Suprapubic skin (tissue), 4 donors: ENCODE measurements around the gene FAF1. TPM values are rescaled to one million over a fixed set of nuclear protein-coding genes. Genes with fewer than 3 reads are reported as not detected.

Source experiments
- DNase-seq, 2 donors: peaks; one replicate each; pipeline ENCODE4 v3.0.0-alpha.2; 2019; ENCODE audit warnings: low spot score in 2 of 2
- H3K27ac ChIP-seq: fragments of 200-600 bp; sonication (generic); one replicate; pipeline ENCODE4 v1.5.1; 2019
- H3K27me3 ChIP-seq: fragments of 200-600 bp; sonication (generic); one replicate; pipeline ENCODE4 v1.5.1; 2019
- H3K36me3 ChIP-seq: fragments of 200-600 bp; sonication (generic); one replicate; pipeline ENCODE4 v1.5.1; 2019
- H3K4me1 ChIP-seq: fragments of 200-600 bp; sonication (generic); one replicate; pipeline ENCODE4 v1.5.1; 2019
- H3K4me3 ChIP-seq: fragments of 200-600 bp; sonication (generic); one replicate; pipeline ENCODE4 v1.5.1; 2019; ENCODE audit warnings: mild to moderate bottlenecking
- H3K9me3 ChIP-seq: fragments of 200-600 bp; sonication (generic); one replicate; pipeline ENCODE4 v1.5.1; 2019
- EP300 ChIP-seq: sonication (generic); formaldehyde crosslinking; IDR thresholded peaks from one replicate; pipeline ENCODE4 v1.6.1; 2017; ENCODE audit warnings: antibody characterized with exemption
- POLR2A ChIP-seq, 2 donors: fragments of 450-650 bp; IDR thresholded peaks; one replicate each; pipeline ENCODE4 v1.6.1; 2017; ENCODE audit warnings: antibody characterized with exemption in 2 of 2, mild to moderate bottlenecking in 2 of 2, moderate library complexity in 2 of 2
- POLR2AphosphoS5 ChIP-seq, 3 donors: sonication (generic); formaldehyde crosslinking; IDR thresholded peaks; one replicate each; pipeline ENCODE4 v1.6.1; 2017; ENCODE audit warnings: antibody characterized with exemption in 3 of 3
- WGBS: methylation state at CpG from one replicate; pipeline ENCODE4 v1.1.5; 2018; 5-methylcytosine and 5-hydroxymethylcytosine counted together
- total RNA-seq, 4 donors: library from RNA; depleted of rRNA; stranded (reverse); fragments of >200 nt; gene quantifications; one replicate each; pipeline ENCODE4 v1.1.0, GENCODE V29; 2016
- TF ChIP-seq, protein P1 (sequence below), 2 donors: fragments of 200-600 bp in 1 of 2; fragments of 450-650 bp in 1 of 2; sonication (generic) in 1 of 2; IDR thresholded peaks; one replicate each; pipeline ENCODE4 v1.5.1; 2016 to 2019; ENCODE audit warnings: antibody characterized with exemption in 2 of 2, mild to moderate bottlenecking in 1 of 2, moderate library complexity in 1 of 2

The FAF1 gene
- total RNA-seq, 4 donors from 2014 or later: 35.1 to 61.6 (median 45.4) TPM

DNA sequence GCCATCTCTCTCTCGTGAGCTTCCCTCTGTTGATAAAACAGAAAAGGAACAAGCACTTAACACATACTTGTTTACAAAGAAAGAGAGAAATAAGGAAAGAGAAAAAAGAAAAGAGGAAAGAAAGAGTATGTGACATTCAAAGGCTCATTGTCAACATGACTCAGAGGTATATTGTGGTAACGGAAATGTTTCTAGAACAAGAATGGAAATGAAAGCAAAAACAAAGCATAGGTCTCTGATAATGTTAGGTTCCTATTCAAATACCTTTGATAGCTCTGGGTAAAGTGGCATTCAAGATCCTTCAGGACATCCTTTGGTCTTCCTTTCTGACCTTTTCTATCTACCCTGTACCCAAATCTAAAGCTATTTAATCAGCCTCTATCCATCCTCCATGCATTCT, 469.4 kb downstream of the FAF1 start:
- Histone ChIP-seq H3K27ac (no peak overlapping the region), H3K27me3 (no peaks in the 10 kb centered on the region), H3K4me3 (no peak overlapping the region), H3K36me3 (peaks cover 30% of the 10 kb centered on the region), H3K4me1 (no peaks in the 10 kb centered on the region), H3K9me3 (no peaks in the 10 kb centered on the region)
- DNase-seq: no peak
- 91% methylated on average over 2 of the region's 2 CpGs for WGBS
- TF ChIP-seq, protein P1, sequence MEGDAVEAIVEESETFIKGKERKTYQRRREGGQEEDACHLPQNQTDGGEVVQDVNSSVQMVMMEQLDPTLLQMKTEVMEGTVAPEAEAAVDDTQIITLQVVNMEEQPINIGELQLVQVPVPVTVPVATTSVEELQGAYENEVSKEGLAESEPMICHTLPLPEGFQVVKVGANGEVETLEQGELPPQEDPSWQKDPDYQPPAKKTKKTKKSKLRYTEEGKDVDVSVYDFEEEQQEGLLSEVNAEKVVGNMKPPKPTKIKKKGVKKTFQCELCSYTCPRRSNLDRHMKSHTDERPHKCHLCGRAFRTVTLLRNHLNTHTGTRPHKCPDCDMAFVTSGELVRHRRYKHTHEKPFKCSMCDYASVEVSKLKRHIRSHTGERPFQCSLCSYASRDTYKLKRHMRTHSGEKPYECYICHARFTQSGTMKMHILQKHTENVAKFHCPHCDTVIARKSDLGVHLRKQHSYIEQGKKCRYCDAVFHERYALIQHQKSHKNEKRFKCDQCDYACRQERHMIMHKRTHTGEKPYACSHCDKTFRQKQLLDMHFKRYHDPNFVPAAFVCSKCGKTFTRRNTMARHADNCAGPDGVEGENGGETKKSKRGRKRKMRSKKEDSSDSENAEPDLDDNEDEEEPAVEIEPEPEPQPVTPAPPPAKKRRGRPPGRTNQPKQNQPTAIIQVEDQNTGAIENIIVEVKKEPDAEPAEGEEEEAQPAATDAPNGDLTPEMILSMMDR (IDR thresholded peaks at IDR 0.05): no peak
- no peak for TF ChIP-seq EP300
- TF ChIP-seq POLR2AphosphoS5 (IDR thresholded peaks at IDR 0.05): no peak
- TF ChIP-seq POLR2A (IDR thresholded peaks at IDR 0.05): no peak

DNA sequence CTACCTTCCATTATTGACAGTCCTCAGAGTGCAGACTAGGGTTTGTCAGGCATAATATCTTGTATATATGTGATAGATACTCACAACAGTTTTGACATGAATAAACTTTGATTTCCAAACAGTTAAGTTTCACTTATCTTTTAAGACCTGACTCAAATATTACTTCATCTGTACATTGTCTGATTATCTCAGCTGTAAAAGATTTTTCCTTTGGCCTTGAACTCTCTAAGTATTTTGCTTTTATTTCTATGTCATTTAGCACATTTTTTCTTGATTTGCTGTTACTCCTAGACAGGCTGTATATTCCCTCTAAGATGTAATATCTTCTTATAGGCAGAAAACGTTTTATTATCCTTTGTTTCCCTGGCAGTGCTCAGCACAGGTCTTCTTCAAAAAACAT, 471.2 kb downstream of the FAF1 start:
- Histone ChIP-seq H3K4me3 (no peak overlapping the region), H3K9me3 (no peaks in the 10 kb centered on the region), H3K27me3 (no peaks in the 10 kb centered on the region), H3K36me3 (peaks cover 30% of the 10 kb centered on the region), H3K27ac (no peak overlapping the region), H3K4me1 (no peaks in the 10 kb centered on the region)
- WGBS: 65% methylated on average over 1 of the region's 1 CpG
- no peak for DNase-seq
- TF ChIP-seq, protein P1 (IDR thresholded peaks at IDR 0.05): no peak
- TF ChIP-seq POLR2AphosphoS5 (IDR thresholded peaks at IDR 0.05): no peak
- TF ChIP-seq POLR2A (IDR thresholded peaks at IDR 0.05): no peak
- no peak for TF ChIP-seq EP300

DNA sequence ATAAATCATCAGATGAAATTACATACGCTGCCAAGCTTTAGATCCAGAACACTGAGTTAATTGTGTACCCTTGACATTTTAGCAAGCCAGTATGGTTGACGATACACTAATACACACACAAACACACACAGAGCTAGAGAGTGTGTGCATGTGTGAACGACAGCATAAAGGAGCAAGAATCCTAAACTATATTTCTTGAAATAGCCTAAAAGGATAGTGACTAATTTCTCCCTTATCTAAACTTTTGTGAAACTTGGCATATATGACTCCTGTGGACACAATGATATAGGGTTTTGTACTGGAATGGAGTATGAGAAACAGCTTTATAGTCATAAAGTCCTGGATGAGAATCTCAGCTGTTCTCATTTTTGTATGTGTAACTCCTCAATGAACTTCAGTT, 471.7 kb downstream of the FAF1 start:
- Histone ChIP-seq H3K4me1 (no peaks in the 10 kb centered on the region), H3K9me3 (no peaks in the 10 kb centered on the region), H3K27ac (no peak overlapping the region), H3K36me3 (peaks cover 30% of the 10 kb centered on the region), H3K4me3 (no peak overlapping the region), H3K27me3 (no peaks in the 10 kb centered on the region)
- no peak for TF ChIP-seq EP300
- TF ChIP-seq POLR2A (IDR thresholded peaks at IDR 0.05): no peak
- no peak for TF ChIP-seq POLR2AphosphoS5 (IDR thresholded peaks at IDR 0.05)
- TF ChIP-seq, protein P1 (IDR thresholded peaks at IDR 0.05): no peak
- 62% methylated on average over 3 of the region's 3 CpGs for WGBS
- DNase-seq: no peak

DNA sequence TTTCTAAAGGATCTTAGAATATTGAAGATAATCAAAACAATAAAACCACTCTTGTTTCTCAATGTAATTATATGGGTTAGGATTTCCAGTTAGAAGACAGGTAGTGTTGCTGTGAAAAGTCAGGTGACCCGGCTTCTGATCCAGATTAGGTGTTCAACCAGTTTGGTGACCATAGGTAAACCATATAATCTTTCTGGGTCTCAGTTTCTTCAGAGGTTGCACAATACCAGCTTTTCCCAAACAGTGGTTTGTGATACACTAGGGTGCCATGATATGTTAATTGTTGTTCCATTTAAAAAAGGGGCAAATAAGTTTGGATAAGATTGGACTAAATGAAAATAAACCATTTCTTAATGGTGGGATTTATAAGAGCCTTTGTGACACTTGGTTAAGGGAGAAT, 472.3 kb downstream of the FAF1 start:
- H3K36me3 ChIP-seq: peaks cover 30% of the 10 kb centered on the region
- no peaks in the 10 kb centered on the region for H3K27me3 ChIP-seq
- H3K4me1 ChIP-seq: no peaks in the 10 kb centered on the region
- H3K9me3 ChIP-seq: no peaks in the 10 kb centered on the region
- no peak overlapping the region for H3K4me3 ChIP-seq
- no peak for TF ChIP-seq EP300
- DNase-seq: no peak
- no peak overlapping the region for H3K27ac ChIP-seq
- WGBS: 92% methylated on average over 1 of the region's 1 CpG

DNA sequence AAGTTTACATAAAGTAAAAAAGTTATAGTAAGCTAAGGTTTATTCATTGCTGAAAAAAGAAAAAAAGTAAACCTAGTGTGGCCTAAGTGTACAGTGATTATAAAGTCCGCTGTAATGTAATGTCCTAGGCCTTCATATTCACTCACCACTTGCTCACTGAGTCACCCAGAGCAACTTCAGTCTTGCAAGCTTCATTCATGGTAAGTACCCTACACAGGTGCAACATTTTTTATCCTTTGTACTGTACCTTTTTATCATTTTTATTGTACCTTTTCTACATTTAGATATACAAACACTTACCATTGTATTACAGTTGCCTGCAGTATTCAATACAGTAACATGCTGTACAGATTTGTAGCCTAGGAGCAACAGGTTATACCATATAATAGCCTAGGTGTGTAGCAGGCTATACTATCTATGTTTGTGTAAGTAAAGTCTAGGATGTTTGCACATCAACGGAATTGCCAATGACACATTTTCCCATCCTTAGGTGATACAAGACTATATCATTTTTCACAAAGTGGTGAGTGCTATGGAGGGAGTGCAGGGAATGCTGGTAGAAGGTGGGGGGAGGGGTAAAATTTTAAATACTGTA, 478.8 kb downstream of the FAF1 start:
- H3K9me3 ChIP-seq: no peaks in the 10 kb centered on the region
- 92% methylated on average over 2 of the region's 2 CpGs for WGBS
- no peak for DNase-seq
- H3K27ac ChIP-seq: no peak overlapping the region
- TF ChIP-seq EP300: no peak
- TF ChIP-seq POLR2AphosphoS5 (IDR thresholded peaks at IDR 0.05): no peak
- TF ChIP-seq, protein P1 (IDR thresholded peaks at IDR 0.05): no peak
- no peak for TF ChIP-seq POLR2A (IDR thresholded peaks at IDR 0.05)
- peaks cover 4% of the 10 kb centered on the region for H3K36me3 ChIP-seq
- H3K4me1 ChIP-seq: no peaks in the 10 kb centered on the region
- no peaks in the 10 kb centered on the region for H3K27me3 ChIP-seq
- H3K4me3 ChIP-seq: no peak overlapping the region

DNA sequence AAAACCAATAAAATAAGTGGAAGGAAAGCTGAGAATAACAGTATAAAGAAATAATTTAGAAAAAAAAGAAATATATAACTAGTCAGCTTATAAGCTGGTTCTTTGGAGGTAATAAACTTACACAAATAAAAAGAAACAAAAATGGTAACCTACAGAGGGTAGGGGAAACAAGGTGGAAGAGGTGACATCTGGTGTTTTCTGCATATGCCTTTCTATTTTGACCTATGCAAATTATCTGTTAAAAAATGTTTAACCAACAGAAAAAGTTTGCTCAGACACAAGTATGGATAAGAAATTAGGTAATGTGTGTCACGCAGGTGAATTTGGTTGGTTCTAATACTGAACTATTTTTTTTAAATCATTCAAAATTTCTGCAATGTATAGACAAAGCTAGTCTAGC, 483.3 kb downstream of the FAF1 start:
- Histone ChIP-seq H3K4me1 (no peaks in the 10 kb centered on the region), H3K27me3 (no peaks in the 10 kb centered on the region), H3K27ac (no peak overlapping the region), H3K4me3 (no peak overlapping the region), H3K9me3 (no peaks in the 10 kb centered on the region), H3K36me3 (peaks cover 28% of the 10 kb centered on the region)
- TF ChIP-seq, protein P1 (IDR thresholded peaks at IDR 0.05): no peak
- TF ChIP-seq POLR2A (IDR thresholded peaks at IDR 0.05): no peak
- no peak for TF ChIP-seq EP300
- no peak for TF ChIP-seq POLR2AphosphoS5 (IDR thresholded peaks at IDR 0.05)
- 44% methylated on average over 1 of the region's 1 CpG for WGBS
- DNase-seq: no peak
